RWPE1 (cell line): Measurements from ENCODE around the gene PELI3.

ENCODE experiments used
- CTCF ChIA-PET: fragments of 350-600 bp; sonication (Branson Sonifier 250); formaldehyde crosslinking; extraction: SDS; loops from one replicate; lab custom pipeline; 2021; lab: Yijun Ruan, JAX
- POLR2A ChIA-PET: fragments of 400-600 bp; formaldehyde crosslinking; extraction: SDS; loops from one replicate; lab custom pipeline; 2020; ENCODE audit warnings: antibody characterized with exemption; ENCODE audit not compliant: low non-redundant PET; lab: Yijun Ruan, JAX
- DNase-seq: peaks from one replicate; pipeline ENCODE4 v3.0.0; 2012; ENCODE audit warnings: low spot score
- H3K27ac ChIP-seq: fragments of 450-650 bp; 2 replicates; pipeline ENCODE4 v1.5.1; 2017
- TF ChIP-seq, protein P1 (sequence below): fragments of 450-650 bp; conservative IDR thresholded peaks from 2 replicates; pipeline ENCODE4 v1.5.1; 2017; ENCODE audit warnings: low read depth, mild to moderate bottlenecking

Gene PELI3

DNA sequence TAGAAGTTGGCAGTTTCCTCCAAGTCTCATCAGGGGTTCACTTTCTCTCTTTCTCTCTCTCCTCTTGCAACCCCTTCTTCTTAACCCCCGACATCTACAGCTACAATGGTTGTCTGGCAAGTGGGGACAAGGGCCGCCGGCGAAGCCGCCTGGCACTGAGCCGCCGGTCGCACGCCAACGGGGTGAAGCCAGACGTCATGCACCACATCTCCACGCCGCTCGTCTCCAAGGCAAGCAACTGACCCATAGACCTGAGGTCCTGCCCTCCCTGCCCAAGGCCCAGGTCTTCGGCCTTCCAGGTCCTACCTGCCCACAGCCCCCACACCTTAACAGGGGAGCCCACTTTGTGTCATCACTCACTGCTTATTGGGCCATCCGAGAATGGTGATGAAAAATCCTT is 4.4 kb downstream of the PELI3 start:
- DNase-seq: no peak
- ChIA-PET CTCF (interaction anchor here (1.1 kb wide), 1 partner anchor 32 kb away, joined by 3 read pairs; the partner anchor contains the start of gene MRPL11), POLR2A (no interaction called here)
- H3K27ac ChIP-seq: no peak overlapping the region
- TF ChIP-seq, protein P1, sequence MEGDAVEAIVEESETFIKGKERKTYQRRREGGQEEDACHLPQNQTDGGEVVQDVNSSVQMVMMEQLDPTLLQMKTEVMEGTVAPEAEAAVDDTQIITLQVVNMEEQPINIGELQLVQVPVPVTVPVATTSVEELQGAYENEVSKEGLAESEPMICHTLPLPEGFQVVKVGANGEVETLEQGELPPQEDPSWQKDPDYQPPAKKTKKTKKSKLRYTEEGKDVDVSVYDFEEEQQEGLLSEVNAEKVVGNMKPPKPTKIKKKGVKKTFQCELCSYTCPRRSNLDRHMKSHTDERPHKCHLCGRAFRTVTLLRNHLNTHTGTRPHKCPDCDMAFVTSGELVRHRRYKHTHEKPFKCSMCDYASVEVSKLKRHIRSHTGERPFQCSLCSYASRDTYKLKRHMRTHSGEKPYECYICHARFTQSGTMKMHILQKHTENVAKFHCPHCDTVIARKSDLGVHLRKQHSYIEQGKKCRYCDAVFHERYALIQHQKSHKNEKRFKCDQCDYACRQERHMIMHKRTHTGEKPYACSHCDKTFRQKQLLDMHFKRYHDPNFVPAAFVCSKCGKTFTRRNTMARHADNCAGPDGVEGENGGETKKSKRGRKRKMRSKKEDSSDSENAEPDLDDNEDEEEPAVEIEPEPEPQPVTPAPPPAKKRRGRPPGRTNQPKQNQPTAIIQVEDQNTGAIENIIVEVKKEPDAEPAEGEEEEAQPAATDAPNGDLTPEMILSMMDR: no peak

DNA sequence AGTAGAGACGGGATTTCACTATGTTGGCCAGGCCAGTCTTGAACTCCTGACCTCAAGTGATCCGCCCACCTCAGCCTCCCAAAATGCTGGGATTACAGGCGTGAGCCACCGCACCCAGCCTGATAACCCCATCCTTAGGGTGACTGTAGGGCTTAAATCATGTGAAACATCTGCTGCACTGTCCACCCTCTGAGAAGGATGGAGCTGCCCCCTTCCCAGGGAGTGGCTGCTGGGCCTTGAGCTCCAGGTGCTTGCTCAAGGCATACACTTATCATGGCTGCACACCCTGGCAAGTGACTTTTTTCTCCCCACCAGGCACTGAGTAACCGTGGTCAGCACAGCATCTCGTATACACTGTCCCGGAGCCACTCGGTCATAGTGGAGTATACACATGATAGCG is 5.3 kb downstream of the PELI3 start:
- CTCF ChIA-PET: interaction anchor here (1.1 kb wide), 1 partner anchor 33 kb away, joined by 3 read pairs; the partner anchor contains the start of gene MRPL11
- no peak for DNase-seq
- no peak overlapping the region for H3K27ac ChIP-seq
- POLR2A ChIA-PET: no interaction called here
- TF ChIP-seq, protein P1: no peak

DNA sequence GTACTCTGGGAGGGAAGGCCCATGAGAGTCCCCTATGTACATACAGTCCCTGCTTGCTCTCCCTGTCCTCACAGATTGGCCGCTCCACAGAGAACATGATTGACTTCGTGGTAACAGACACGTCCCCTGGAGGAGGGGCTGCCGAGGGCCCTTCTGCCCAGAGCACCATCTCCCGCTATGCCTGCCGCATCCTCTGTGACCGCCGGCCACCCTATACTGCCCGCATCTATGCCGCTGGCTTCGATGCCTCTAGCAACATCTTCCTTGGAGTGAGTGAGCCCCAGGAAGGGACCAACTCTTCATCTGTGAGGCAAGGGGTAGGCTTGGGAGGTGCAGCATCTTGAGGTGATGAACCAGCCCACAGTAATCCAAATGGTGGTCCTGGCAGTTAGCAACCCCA is 6.5 kb downstream of the PELI3 start:
- H3K27ac ChIP-seq: peak overlapping the region; percentile 40; the same call in 1 of the 2 replicates
- ChIA-PET CTCF (no interaction called here), POLR2A (no interaction called here)
- no peak for DNase-seq
- TF ChIP-seq, protein P1: no peak

DNA sequence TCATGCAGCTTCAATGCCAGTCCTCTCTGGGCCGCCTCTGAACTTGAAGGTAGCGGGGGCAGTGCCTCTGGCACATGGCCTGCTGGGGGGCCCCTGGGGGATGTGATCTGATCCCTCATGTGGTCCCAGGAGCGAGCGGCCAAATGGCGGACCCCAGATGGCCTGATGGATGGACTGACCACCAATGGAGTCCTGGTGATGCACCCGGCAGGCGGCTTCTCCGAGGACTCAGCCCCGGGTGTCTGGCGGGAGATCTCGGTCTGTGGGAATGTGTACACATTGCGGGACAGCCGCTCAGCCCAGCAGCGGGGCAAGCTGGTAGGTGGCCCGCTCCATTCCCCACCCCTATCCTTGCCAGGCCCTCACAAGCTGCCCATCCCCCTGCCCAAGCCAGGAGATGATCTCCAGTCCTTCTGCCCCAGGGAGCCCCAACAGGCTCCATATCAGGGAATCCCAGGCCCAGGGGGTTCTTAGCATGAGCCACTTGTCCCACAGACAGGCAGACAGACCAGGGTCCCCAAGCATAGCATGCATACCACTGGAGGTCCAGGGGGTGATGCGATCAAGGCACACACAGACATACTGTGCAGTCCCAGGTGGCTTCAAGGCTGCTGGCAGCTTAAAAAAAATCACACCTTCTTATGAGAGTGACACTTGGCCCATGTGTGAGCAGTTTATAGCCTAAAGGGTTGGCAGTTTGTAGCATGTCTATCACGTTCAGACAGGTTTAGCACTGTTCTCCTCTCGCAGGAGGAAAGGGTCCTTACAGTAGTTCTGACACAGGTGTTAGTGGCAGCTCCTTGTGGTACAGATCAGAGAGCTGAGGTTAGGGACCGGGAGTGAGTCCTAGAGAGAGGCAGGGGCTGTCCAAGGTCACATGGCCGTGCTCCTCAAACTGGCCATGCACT is 7.2 kb downstream of the PELI3 start:
- TF ChIP-seq, protein P1: no peak
- CTCF ChIA-PET: no interaction called here

DNA sequence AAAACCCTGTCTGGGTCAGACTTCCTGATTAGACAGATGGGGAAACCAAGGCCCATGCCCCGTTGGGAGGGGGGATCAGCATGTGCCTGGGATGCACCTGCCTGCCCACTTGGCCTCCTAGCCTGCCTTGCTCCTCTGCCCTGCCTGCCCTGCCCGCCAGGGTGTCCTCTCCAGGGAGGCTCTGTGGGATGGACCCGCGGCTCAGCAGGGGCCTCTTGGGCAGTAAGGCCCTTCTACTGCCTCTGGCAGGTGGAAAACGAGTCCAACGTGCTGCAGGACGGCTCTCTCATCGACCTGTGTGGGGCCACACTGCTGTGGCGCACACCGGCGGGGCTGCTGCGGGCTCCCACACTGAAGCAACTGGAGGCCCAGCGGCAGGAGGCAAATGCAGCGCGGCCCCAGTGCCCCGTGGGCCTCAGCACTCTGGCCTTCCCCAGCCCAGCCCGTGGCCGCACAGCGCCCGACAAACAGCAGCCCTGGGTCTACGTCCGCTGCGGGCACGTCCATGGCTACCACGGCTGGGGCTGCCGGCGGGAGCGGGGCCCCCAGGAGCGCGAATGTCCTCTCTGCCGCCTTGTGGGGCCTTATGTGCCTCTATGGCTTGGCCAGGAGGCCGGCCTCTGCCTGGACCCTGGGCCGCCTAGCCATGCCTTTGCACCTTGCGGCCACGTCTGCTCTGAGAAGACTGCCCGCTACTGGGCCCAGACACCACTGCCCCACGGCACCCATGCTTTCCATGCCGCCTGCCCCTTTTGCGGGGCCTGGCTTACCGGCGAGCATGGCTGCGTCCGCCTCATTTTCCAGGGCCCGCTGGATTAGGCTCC is 8.9 kb downstream of the PELI3 start:
- H3K27ac ChIP-seq: no peak overlapping the region; the same call in 1 of the 2 replicates
- DNase-seq: no peak
- TF ChIP-seq, protein P1: no peak
- POLR2A ChIA-PET: no interaction called here
- CTCF ChIA-PET: interaction anchor here (0.7 kb wide), 1 partner anchor 8 kb away, joined by 3 read pairs; no protein-coding TSS in a partner anchor

More for the DNA sequence above, 7.2 kb downstream of the PELI3 start:
- no peak for DNase-seq
- H3K27ac ChIP-seq: peak overlapping the region; percentile 40
- POLR2A ChIA-PET: no interaction called here

DNA sequence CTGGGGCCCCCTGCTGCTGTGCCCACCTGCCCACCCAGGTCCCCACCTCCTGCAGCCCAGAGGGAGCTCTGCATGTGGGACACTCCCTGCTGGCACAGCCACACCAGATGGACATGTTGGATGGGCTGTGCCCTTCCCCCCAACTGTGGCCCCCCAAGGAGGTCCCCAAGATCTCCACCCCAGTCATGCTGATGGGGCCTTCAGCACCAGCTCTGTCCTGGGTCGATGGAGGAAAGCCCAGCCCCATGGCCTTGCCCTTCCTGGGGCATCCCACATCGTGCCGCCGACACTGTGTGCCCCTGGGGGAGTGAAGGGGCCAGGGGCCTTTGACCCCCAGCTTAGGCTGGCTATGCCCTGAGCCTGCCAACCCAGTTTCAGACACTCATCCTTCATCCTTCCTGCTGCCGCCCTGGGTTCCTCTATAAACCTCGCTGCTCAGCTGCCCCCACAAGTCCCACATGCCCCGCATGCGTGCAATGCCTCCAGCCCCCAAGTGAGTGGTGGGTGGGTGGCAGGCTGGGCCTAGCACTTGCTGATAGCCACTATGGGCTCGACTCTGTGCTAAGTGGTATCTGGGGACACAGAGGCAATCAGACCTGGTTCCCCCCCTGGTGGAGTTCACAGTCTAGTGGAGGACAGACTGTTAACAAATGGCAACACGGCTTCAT is 9.6 kb downstream of the PELI3 start:
- ChIA-PET POLR2A (no interaction called here), CTCF (interaction anchor here (0.7 kb wide), 3 partner anchors 9 to 90 kb away, joined by 3 to 4 read pairs (median 3); no protein-coding TSS in a partner anchor)
- peak overlapping the region; percentile 44; the same call in 1 of the 2 replicates for H3K27ac ChIP-seq
- DNase-seq: no peak
- TF ChIP-seq, protein P1: no peak
